GM20000 (cell line): ENCODE measurements around the gene DHRS3.

ENCODE experiments used
- DNase-seq: peaks from one replicate; pipeline ENCODE4 v3.0.0; 2012; ENCODE audit warnings: low spot score
- CTCF ChIP-seq: IDR thresholded peaks from 2 replicates; pipeline ENCODE4 v1.5.1; 2012; ENCODE audit warnings: mild to moderate bottlenecking, control low read depth; ENCODE audit errors: extremely low read depth, missing control alignments

Gene DHRS3

DNA sequence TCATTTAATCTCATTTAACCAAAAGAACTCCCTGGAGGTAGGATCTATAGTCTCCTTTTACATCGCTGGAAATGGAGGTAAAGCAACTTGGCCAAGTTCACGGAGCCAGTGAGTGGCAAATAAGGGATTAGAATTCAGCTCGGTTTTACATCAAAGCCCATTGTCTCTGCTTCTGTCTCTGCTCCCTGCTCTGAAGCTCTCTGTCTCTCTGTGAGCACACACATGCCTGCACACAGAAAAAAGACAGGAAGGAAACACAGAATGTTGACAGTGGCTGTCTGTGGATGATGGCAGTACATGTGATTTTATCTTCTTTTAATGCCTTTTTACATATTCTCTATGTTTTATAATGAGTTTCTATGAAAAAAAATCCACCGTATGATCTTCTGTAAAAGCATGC is 8.9 kb upstream of the DHRS3 start:
- DNase-seq = no peak
- TF ChIP-seq CTCF = no peak

DNA sequence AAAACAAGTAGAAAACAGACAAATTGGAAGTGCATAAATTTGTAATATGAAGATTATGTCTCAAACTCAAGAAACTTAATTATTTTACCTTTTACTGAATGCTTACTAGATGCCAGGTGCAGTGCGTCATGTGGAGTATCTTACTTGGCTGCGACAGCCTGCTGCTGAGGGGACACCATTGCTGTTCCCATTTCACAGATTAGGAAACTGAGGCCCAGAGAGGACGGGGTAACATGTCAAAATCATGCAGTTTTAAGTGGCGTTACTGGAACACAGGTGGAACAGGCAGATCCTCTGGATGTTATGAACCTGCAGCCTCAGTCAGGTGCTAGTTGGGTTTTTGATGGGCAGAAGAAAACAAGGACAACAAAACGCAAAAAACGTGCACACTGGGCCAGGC is 7.3 kb upstream of the DHRS3 start:
- TF ChIP-seq CTCF = no peak

GRCh38 chr1:12622506-12622905 is 4.5 kb upstream of the DHRS3 start:
- no peak for TF ChIP-seq CTCF

More for the DNA sequence above, 7.3 kb upstream of the DHRS3 start:
- DNase-seq = no peak

DNA sequence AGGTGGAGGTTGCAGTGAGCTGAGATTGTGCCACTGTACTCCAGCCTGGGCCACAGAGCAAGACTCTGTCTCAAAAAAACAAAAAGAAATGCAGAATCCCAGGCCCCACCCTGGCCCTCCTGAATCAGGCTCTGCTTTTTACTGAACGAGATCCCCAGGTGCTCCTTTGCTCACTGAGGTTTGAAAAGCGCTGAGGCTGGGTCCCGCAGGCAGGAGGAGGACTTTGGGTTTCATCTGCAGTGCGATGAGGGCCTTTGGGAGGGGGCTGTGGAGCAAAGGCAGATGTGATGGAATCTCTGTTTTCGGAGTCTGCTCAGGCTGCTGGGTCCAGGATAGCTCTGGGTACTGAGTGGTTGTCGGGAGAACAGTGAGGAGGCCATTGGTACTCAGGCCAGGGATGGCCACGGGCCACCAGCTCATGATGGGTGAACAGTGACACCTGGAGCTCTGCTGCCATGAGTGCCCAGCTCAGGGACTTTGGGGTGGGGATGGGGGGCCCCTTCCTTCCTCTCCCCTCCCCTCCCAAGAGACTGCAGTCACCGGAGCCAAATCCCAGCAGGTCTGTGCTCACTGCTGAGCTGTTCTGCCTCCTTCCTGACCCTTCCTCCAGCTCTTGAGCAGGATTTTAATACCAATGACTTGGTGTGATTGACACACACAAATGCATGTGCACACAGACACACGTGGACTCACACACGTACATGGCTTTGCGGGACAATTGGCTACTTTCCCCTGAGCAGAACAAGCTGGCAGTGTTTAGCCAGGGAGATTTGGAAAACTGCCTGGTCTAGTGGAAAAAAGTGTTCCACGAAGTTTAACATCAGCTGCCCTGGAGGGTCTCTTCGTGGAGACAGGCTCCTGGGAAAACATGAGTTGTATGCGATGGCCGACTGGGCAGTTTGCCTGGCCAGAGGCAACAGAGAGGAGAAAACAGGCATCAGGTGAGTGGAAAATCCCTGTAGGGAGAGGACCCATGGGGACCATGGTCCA is 3.6 kb upstream of the DHRS3 start:
- no peak for DNase-seq

More at GRCh38 chr1:12622506-12622905, 4.5 kb upstream of the DHRS3 start:
- no peak for DNase-seq

DNA sequence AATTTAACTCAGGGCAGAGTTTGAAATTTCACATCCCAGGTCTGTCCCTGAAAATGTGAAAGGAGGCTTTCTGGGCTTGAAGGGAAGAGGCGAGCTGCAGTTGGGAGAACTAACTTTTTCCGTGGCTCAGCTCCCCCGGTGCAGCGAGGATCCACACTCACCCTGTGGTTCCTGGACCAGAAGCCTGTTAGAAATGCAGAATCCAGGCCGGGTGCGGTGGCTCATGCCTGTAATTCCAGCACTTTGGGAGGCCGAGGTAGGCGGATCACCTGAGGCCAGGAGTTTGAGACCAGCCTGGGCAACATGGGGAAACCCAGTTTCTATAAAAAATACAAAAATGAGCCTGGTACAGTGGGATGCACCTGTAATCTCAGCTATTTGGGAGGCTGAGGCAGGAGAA is 2.9 kb upstream of the DHRS3 start:
- TF ChIP-seq CTCF = no peak

More for the DNA sequence above, 3.6 kb upstream of the DHRS3 start:
- TF ChIP-seq CTCF = no peak

GRCh38 chr1:12620488-12620865 is 2.5 kb upstream of the DHRS3 start:
- TF ChIP-seq CTCF = no peak
- no peak for DNase-seq

More for the DNA sequence above, 2.9 kb upstream of the DHRS3 start:
- no peak for DNase-seq

DNA sequence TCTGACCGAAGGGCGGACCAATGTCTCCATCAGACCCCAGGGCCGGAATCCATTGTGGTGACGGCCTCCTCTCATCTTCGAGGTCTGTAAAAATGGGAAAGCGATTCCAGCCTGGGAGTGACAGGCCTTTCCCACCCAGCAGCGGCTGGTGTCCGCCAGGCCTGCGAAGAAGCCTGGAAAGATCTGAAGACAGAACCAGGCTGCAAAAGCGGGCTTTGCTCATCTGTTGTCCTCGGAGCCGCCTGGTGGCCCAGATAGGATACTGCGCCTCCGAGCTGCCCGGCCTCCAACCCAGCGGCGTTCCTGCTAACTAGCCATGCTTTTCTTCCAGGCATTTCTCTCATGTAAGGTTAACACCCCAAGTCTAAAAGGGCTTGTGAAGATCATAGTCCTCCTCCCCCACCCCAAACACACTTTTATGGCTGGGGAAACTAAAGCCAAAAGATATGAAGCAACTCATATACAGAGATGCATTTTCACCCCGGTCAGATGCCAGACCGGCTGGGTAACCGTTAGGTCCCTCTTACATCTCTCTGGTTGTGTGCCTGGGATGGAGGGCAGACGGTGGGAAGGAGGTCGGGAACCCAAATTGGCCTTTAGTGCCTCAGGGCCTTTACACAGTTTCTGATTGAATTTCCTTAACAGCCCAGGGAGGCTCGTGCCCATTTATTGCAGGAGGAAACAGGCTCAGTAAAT is 1.9 kb upstream of the DHRS3 start:
- TF ChIP-seq CTCF = peak; percentile 96
- peak; percentile 85 for DNase-seq
